Osteocyte (in vitro differentiated cells): ENCODE results near the gene RALGPS2. TPM values are rescaled to one million over a fixed set of nuclear protein-coding genes. Genes with fewer than 3 reads are reported as not detected.
"Not testable (repeated sequence)": the region's sequence is repeated elsewhere in the genome, so short reads cannot be mapped to it uniquely, and the experiment has no call there.

Source experiments
- DNase-seq: peaks from one replicate; pipeline ENCODE4 v3.0.0; 2021; ENCODE audit warnings: mixed read lengths; ENCODE audit not compliant: unreplicated experiment; ENCODE audit errors: extremely low spot score
- H3K27ac Mint-ChIP-seq: one replicate; pipeline ENCODE4 v1.8.0; 2021; ENCODE audit warnings: mild to moderate bottlenecking, mixed read lengths; ENCODE audit not compliant: unreplicated experiment
- H3K27me3 Mint-ChIP-seq: one replicate; pipeline ENCODE4 v1.8.0; 2021; ENCODE audit warnings: mixed read lengths; ENCODE audit not compliant: unreplicated experiment
- H3K36me3 Mint-ChIP-seq: one replicate; pipeline ENCODE4 v1.8.0; 2021; ENCODE audit warnings: mixed read lengths; ENCODE audit not compliant: unreplicated experiment
- H3K4me1 Mint-ChIP-seq: one replicate; pipeline ENCODE4 v1.8.0; 2021; ENCODE audit warnings: mixed read lengths; ENCODE audit not compliant: unreplicated experiment
- H3K4me3 Mint-ChIP-seq: one replicate; pipeline ENCODE4 v1.8.0; 2021; ENCODE audit warnings: mild to moderate bottlenecking, moderate library complexity, mixed read lengths; ENCODE audit not compliant: unreplicated experiment
- H3K9me3 Mint-ChIP-seq: one replicate; pipeline ENCODE4 v1.8.0; 2021; ENCODE audit warnings: mixed read lengths; ENCODE audit not compliant: unreplicated experiment
- total RNA-seq: library from RNA; stranded (reverse); gene quantifications from 2 replicates; pipeline ENCODE4 v1.2.1, GENCODE V29; 2021
- TF ChIP-seq, protein P1 (sequence below): fragments of 200-600 bp; sonication (generic); IDR thresholded peaks from 2 replicates; pipeline ENCODE4 v1.5.0; 2021; ENCODE audit warnings: antibody characterized with exemption, mild to moderate bottlenecking, moderate library complexity

RALGPS2 gene
- total RNA-seq, 1 donor from 2014 or later = 6.5 TPM

DNA sequence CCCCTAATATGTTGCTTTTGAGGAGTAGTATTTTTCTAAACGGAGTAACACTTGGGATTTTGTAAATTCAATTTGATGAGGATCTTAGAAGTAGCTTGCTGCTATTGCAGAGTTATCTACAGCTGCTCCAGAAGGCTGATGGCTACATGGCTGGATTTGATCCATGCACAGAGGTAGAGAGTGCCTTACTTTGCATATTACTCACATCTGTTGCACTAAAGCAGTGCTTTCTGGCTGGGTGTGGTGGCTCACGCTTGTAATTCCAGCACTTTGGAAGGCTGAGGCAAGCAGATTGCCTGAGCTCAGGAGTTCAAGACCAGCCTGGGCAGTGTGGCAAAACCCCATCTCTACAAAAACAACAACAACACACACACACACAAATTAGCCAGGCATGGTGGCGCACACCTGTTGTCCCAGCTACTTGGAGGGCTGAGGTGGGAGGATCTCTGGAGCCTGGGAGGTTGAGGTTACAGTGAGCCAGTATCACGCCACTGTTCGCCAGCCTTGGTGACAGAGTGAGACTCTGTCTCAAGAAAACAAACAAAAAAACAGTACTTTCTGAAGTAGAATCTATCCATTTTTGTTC, 24.6 kb downstream of the RALGPS2 start:
- H3K4me1 Mint-ChIP-seq = no peaks in the 10 kb centered on the region
- H3K27ac Mint-ChIP-seq = no peak overlapping the region
- no peaks in the 10 kb centered on the region for H3K27me3 Mint-ChIP-seq
- H3K9me3 Mint-ChIP-seq = no peaks in the 10 kb centered on the region
- H3K4me3 Mint-ChIP-seq = no peak overlapping the region
- H3K36me3 Mint-ChIP-seq = no peaks in the 10 kb centered on the region
- TF ChIP-seq, protein P1, sequence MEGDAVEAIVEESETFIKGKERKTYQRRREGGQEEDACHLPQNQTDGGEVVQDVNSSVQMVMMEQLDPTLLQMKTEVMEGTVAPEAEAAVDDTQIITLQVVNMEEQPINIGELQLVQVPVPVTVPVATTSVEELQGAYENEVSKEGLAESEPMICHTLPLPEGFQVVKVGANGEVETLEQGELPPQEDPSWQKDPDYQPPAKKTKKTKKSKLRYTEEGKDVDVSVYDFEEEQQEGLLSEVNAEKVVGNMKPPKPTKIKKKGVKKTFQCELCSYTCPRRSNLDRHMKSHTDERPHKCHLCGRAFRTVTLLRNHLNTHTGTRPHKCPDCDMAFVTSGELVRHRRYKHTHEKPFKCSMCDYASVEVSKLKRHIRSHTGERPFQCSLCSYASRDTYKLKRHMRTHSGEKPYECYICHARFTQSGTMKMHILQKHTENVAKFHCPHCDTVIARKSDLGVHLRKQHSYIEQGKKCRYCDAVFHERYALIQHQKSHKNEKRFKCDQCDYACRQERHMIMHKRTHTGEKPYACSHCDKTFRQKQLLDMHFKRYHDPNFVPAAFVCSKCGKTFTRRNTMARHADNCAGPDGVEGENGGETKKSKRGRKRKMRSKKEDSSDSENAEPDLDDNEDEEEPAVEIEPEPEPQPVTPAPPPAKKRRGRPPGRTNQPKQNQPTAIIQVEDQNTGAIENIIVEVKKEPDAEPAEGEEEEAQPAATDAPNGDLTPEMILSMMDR = no peak
- DNase-seq = no peak

GRCh38 chr1:178751046-178751445, 26.0 kb downstream of the RALGPS2 start:
- Mint-ChIP-seq H3K27ac (no peak overlapping the region), H3K4me1 (no peaks in the 10 kb centered on the region), H3K9me3 (no peaks in the 10 kb centered on the region), H3K4me3 (no peak overlapping the region), H3K27me3 (no peaks in the 10 kb centered on the region), H3K36me3 (no peaks in the 10 kb centered on the region)
- no peak for DNase-seq
- TF ChIP-seq, protein P1 = no peak

DNA sequence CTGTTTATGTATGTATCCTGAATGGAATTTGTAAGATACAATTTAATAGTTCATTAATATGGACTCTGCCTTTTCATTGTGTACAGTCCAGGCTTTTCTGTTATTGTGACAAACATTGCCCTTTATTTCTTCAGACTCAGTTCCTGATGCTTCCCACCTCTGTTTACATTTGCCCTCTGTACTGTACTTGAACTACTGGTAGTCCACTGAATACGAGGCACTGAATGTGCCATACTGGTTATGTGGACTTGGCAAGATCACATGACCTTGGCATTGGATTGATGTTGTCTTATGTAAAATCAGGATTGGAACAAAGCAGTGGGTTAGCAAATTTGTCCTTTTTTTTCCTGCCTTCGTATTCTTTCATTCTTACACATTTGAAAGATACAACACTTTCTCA, 27.8 kb downstream of the RALGPS2 start:
- TF ChIP-seq, protein P1 = no peak
- Mint-ChIP-seq H3K27me3 (no peaks in the 10 kb centered on the region), H3K9me3 (no peaks in the 10 kb centered on the region), H3K4me3 (no peak overlapping the region), H3K36me3 (no peaks in the 10 kb centered on the region), H3K27ac (no peak overlapping the region), H3K4me1 (no peaks in the 10 kb centered on the region)
- no peak for DNase-seq

DNA sequence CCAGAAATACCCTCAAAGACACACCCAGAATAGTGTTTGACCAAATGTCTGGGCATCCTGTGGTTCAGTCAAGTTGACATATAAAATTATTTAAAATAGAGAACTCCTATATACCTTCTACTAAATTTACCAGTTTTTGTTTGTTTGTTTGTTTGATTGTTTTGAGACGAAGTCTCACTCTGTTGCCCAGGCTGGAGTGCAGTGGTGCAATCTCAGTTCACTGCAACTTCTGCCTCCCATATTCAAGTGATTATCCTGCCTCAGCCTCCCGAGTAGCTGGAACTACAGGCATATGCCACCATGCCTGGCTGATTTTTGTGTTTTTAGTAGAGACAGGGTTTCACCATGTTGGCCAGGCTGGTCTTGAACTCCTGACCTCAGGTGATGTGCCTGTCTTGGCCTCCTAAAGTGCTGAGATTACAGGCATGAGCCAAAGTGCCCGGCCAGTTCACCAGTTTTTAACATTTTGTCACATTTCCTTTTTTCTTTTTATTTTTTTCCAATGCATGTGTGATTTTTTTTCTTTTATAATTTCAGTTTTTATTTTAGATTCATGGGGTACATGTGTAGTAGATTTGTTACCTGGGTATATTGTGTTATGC, 29.7 kb downstream of the RALGPS2 start:
- not testable (repeated sequence) for H3K27me3 Mint-ChIP-seq, H3K36me3 Mint-ChIP-seq, H3K27ac Mint-ChIP-seq

GRCh38 chr1:178768423-178768822, 43.4 kb downstream of the RALGPS2 start:
- Mint-ChIP-seq H3K27me3 (no peaks in the 10 kb centered on the region), H3K27ac (no peak overlapping the region), H3K4me1 (no peaks in the 10 kb centered on the region), H3K4me3 (no peak overlapping the region), H3K36me3 (peaks cover 14% of the 10 kb centered on the region), H3K9me3 (peaks cover 16% of the 10 kb centered on the region)
- TF ChIP-seq, protein P1 = peak; percentile 52
- no peak for DNase-seq

More for the DNA sequence above, 29.7 kb downstream of the RALGPS2 start:
- DNase-seq, H3K4me3 Mint-ChIP-seq, H3K4me1 Mint-ChIP-seq, H3K9me3 Mint-ChIP-seq: not testable (repeated sequence)
